Fibroblast of lung (primary cell): ENCODE results near the gene LRMDA.

ENCODE experiments used
- EZH2 ChIP-seq: IDR thresholded peaks from 2 replicates; pipeline ENCODE4 v1.5.1; 2012; ENCODE audit warnings: low read length, control low read depth, mild to moderate bottlenecking; ENCODE audit errors: missing control alignments
- TF ChIP-seq, protein P1 (sequence below), 2 donors: IDR thresholded peaks in 1 of 2; conservative IDR thresholded peaks in 1 of 2; 1 replicate in 1 of 2; 2 replicates in 1 of 2; pipeline ENCODE4 v1.5.1; 2011 to 2012; ENCODE audit warnings: low read length in 2 of 2, control low read depth in 1 of 2, inconsistent platforms in 1 of 2, low read depth in 1 of 2, mild to moderate bottlenecking in 1 of 2

DNA sequence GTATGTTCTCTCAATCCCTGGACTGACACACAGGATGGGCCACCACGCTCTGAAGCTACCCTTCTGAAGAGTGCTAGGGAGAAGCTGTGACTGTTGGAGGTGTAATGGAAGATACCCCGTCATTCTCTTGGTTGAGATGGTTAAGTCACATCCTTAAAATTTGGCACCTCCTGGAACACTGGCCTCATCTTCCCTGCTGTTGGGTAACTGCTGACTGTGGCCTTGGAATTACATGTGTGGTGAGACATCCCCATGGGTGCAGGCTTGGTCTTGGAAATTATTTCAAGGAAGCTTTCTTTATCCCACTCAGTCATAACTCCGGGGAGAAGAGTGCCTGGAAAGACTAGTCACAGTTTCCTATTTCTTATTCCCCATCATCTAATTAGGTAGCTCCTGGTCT is 62.0 kb downstream of the LRMDA start:
- TF ChIP-seq, protein P1, sequence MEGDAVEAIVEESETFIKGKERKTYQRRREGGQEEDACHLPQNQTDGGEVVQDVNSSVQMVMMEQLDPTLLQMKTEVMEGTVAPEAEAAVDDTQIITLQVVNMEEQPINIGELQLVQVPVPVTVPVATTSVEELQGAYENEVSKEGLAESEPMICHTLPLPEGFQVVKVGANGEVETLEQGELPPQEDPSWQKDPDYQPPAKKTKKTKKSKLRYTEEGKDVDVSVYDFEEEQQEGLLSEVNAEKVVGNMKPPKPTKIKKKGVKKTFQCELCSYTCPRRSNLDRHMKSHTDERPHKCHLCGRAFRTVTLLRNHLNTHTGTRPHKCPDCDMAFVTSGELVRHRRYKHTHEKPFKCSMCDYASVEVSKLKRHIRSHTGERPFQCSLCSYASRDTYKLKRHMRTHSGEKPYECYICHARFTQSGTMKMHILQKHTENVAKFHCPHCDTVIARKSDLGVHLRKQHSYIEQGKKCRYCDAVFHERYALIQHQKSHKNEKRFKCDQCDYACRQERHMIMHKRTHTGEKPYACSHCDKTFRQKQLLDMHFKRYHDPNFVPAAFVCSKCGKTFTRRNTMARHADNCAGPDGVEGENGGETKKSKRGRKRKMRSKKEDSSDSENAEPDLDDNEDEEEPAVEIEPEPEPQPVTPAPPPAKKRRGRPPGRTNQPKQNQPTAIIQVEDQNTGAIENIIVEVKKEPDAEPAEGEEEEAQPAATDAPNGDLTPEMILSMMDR (conservative IDR thresholded peaks at IDR 0.05 in 1 of 2, IDR thresholded peaks at IDR 0.05 in 1 of 2; ENCODE audit: low read depth in 1 of 2, low read length in 2 of 2): no peak
- TF ChIP-seq EZH2: no peak
